22Rv1 (cell line): Measurements from ENCODE around the gene SH3RF2.

Experiments used
- ZFX ChIP-seq: fragments of 450-650 bp; IDR thresholded peaks from 2 replicates; pipeline ENCODE4 v1.6.1; 2017; ENCODE audit warnings: antibody characterized with exemption, borderline replicate concordance
- TF ChIP-seq, protein P1 (sequence below): fragments of 450-650 bp; IDR thresholded peaks from 2 replicates; pipeline ENCODE4 v1.5.1; 2017; ENCODE audit warnings: mild to moderate bottlenecking

DNA sequence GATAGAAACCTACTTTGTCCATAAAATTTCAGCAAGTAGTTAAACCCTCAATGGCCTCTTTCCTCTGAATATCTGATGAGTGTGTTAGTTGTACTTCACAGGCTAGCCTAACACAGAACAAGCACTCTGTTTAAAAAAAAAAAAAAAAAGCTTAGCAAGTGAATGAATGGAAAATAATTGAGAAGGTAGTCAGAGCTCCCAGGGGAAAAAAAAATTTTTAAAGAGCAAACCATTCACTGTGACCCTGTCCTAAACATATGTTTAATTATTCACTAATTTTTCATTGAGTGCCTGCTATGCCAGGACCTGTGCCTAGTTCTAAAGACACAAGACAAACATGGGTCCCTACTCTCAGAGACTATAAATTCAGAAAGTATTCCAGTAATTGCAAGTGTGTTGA, 69.3 kb downstream of the SH3RF2 start:
- TF ChIP-seq, protein P1, sequence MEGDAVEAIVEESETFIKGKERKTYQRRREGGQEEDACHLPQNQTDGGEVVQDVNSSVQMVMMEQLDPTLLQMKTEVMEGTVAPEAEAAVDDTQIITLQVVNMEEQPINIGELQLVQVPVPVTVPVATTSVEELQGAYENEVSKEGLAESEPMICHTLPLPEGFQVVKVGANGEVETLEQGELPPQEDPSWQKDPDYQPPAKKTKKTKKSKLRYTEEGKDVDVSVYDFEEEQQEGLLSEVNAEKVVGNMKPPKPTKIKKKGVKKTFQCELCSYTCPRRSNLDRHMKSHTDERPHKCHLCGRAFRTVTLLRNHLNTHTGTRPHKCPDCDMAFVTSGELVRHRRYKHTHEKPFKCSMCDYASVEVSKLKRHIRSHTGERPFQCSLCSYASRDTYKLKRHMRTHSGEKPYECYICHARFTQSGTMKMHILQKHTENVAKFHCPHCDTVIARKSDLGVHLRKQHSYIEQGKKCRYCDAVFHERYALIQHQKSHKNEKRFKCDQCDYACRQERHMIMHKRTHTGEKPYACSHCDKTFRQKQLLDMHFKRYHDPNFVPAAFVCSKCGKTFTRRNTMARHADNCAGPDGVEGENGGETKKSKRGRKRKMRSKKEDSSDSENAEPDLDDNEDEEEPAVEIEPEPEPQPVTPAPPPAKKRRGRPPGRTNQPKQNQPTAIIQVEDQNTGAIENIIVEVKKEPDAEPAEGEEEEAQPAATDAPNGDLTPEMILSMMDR = no peak
- no peak for TF ChIP-seq ZFX
